ENCODE measurements around the gene RTBDN. TPM values are rescaled to one million over a fixed set of nuclear protein-coding genes. Genes with fewer than 3 reads are reported as not detected.

Gene RTBDN
- not detected for total RNA-seq

GRCh38 chr19:12834566-12834943 is at the start of gene RTBDN:
Gene RTBDN, minus strand, starts transcription at chr19:12834579. Its CDS starts 4,600 bp downstream, at chr19:12829979.
- DNase-seq (ENCODE audit: low spot score) (no peak), ATAC-seq (no peak)

GRCh38 chr19:12882589-12882988 is 48.2 kb upstream of the RTBDN start:
- no peak for DNase-seq (ENCODE audit: low spot score)
- no peak for ATAC-seq

- DNase-seq (ENCODE audit: low spot score) (peak; percentile 99), ATAC-seq (peak; percentile 90)
Observed at GRCh38 chr19:12881172-12881808, 46.9 kb upstream of the RTBDN start, which contains the start of gene DNASE2. Gene DNASE2, minus strand, starts transcription at chr19:12881449. Its CDS starts 74 bp downstream, at chr19:12881375.

- peak; percentile 46 for ATAC-seq
- DNase-seq (ENCODE audit: low spot score), result peak; percentile 55
Observed at GRCh38 chr19:12880551-12881171, 46.3 kb upstream of the RTBDN start.

- ATAC-seq, result no peak
- no peak for DNase-seq (ENCODE audit: low spot score)
Observed at GRCh38 chr19:12875086-12875485, 40.7 kb upstream of the RTBDN start.

GRCh38 chr19:12873891-12874745 is 39.7 kb upstream of the RTBDN start:
- ATAC-seq (no peak), DNase-seq (ENCODE audit: low spot score) (no peak)

GRCh38 chr19:12872941-12873890 is 38.8 kb upstream of the RTBDN start:
- peak; percentile 71 for ATAC-seq
- DNase-seq (ENCODE audit: low spot score), result peak; percentile 58

GRCh38 chr19:12872255-12872654 is 37.9 kb upstream of the RTBDN start:
- ATAC-seq (no peak), DNase-seq (ENCODE audit: low spot score) (no peak)

- DNase-seq (ENCODE audit: low spot score) (no peak), ATAC-seq (no peak)
Observed at GRCh38 chr19:12871681-12872080, 37.3 kb upstream of the RTBDN start.

GRCh38 chr19:12868540-12869112 is 34.2 kb upstream of the RTBDN start:
- DNase-seq (ENCODE audit: low spot score), result no peak
- ATAC-seq, result no peak

- no peak for DNase-seq (ENCODE audit: low spot score)
- ATAC-seq, result peak; percentile 23
Observed at GRCh38 chr19:12867120-12868099, 33.0 kb upstream of the RTBDN start.

GRCh38 chr19:12866416-12867119 is 32.2 kb upstream of the RTBDN start:
- DNase-seq (ENCODE audit: low spot score), result no peak
- ATAC-seq, result no peak

- no peak for DNase-seq (ENCODE audit: low spot score)
- no peak for ATAC-seq
Observed at GRCh38 chr19:12865746-12866415, 31.5 kb upstream of the RTBDN start.

GRCh38 chr19:12864721-12865715 is 30.6 kb upstream of the RTBDN start:
- ATAC-seq (peak; percentile 93), DNase-seq (ENCODE audit: low spot score) (peak; percentile 82)

- DNase-seq (ENCODE audit: low spot score) (no peak), ATAC-seq (no peak)
Observed at GRCh38 chr19:12864143-12864542, 29.8 kb upstream of the RTBDN start.

- ATAC-seq, result no peak
- no peak for DNase-seq (ENCODE audit: low spot score)
Observed at GRCh38 chr19:12859546-12859945, 25.2 kb upstream of the RTBDN start.

Measured in left lobe of liver (tissue), 2 donors.